GM12878 (cell line): ENCODE measurements around the gene PLPP7. TPM values are rescaled to one million over a fixed set of nuclear protein-coding genes. Genes with fewer than 3 reads are reported as not detected.

Source experiments
- PBX3 ChIP-seq: IDR thresholded peaks from 2 replicates; pipeline ENCODE4 v1.6.1; 2011; ENCODE audit warnings: mild to moderate bottlenecking, low read depth, low read length, moderate library complexity; ENCODE audit not compliant: insufficient replicate concordance
- SMARCA5 ChIP-seq: fragments of 450-650 bp; IDR thresholded peaks from 2 replicates; pipeline ENCODE4 v1.6.1; 2017; ENCODE audit warnings: mild to moderate bottlenecking
- ZNF687 ChIP-seq: fragments of 450-650 bp; IDR thresholded peaks from 2 replicates; pipeline ENCODE4 v1.6.1; 2017; ENCODE audit warnings: mild to moderate bottlenecking, moderate library complexity
- polyA plus RNA-seq, 11 experiments: library from polyadenylated mRNA; depleted of rRNA in 4 of 11; unstranded in 6 of 11; stranded (reverse) in 5 of 11; fragments of >200 nt; fragmentation: Nextera tagmentation in 4 of 11; fragmentation: Illumina TruSeq in 1 of 11; extraction: Ambion mirVana in 4 of 11; extraction: Trizol in 1 of 11; gene quantifications; 1 replicate in 1 of 11; 2 replicates in 10 of 11; pipeline versions ENCODE4 v1.2.1 to v1.2.3, GENCODE V29; 2011 to 2016; ENCODE audit warnings: inconsistent platforms in 2 of 11, missing spikeins in 2 of 11, low read depth in 1 of 11
- total RNA-seq, 4 experiments: library from RNA; depleted of rRNA in 3 of 4; stranded (reverse); fragments of >200 nt in 3 of 4; fragmentation: Illumina TruSeq in 1 of 4; extraction: Trizol in 1 of 4; gene quantifications; 2 replicates each; pipeline versions ENCODE4 v1.2.1 to v1.2.3, GENCODE V29; 2013 to 2021
- TF ChIP-seq, protein P1 (sequence below): IDR thresholded peaks from 2 replicates; pipeline ENCODE4 v1.6.1; 2011; ENCODE audit warnings: borderline replicate concordance, low read depth, mild to moderate bottlenecking, moderate library complexity, low read length; ENCODE audit not compliant: insufficient read depth, poor library complexity, severe bottlenecking
- TF ChIP-seq, protein P2 (sequence below): IDR thresholded peaks from 2 replicates; pipeline ENCODE4 v1.6.1; 2012; ENCODE audit warnings: mild to moderate bottlenecking, low read depth, low read length
- TF ChIP-seq, protein P3 (sequence below): fragments of 450-650 bp; formaldehyde crosslinking; IDR thresholded peaks from 2 replicates; pipeline ENCODE4 v1.5.0; 2022; ENCODE audit warnings: mild to moderate bottlenecking, missing genetic modification characterization
- TF ChIP-seq, protein P4 (sequence below): IDR thresholded peaks from 2 replicates; pipeline ENCODE4 v1.6.1; 2012; ENCODE audit warnings: low read depth, low read length, improper control_type of control experiment

The PLPP7 gene
- total and polyA plus RNA-seq, 10 of the 15 experiments (the other 5 are each of a cell fraction or from before 2014, with no cell fraction given) = 0.05 to 1.0 (median 0.40) TPM; not detected in 3

DNA sequence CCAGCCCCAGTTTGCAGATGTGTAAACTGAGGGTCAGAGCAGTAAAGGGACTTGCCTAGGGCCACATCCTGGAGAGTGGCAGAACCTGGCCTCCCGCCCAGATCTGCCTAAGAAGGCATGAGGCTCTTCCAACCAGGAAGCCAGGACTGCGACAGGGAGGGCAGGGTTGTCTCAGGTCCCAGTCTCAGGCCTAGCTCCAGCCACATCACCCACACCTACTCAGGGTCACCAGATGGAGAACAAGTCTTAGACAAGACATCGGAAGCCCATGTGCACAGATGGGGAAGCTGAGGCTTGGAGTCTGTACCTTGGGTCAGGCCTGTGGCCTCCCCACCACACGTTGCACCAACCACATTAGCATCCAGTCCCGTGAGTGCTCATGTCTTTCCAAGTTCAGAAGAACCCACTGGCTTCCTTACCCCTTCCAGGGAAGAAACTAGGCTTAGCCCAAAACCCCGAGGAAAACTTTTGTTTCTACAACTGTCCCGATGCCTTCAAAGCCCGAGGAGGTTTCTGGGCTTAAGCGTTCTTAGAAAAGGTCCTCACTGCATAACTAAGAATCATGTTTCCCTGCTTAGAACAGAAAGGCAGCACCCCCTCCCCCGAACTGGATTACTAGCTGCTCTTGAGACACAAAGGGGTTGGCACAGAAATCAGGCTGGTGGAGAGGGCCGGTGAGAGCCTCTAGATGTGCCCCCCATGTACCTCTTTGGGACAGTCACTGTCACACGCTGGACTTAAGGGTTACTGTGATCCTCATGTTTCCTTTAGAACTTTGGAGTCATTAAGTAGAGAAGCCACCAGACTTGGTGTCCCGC is 15.5 kb upstream of the PLPP7 start (continued):
- no peak for TF ChIP-seq PBX3
- TF ChIP-seq, protein P1, sequence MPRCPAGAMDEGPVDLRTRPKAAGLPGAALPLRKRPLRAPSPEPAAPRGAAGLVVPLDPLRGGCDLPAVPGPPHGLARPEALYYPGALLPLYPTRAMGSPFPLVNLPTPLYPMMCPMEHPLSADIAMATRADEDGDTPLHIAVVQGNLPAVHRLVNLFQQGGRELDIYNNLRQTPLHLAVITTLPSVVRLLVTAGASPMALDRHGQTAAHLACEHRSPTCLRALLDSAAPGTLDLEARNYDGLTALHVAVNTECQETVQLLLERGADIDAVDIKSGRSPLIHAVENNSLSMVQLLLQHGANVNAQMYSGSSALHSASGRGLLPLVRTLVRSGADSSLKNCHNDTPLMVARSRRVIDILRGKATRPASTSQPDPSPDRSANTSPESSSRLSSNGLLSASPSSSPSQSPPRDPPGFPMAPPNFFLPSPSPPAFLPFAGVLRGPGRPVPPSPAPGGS = no peak
- TF ChIP-seq, protein P2, sequence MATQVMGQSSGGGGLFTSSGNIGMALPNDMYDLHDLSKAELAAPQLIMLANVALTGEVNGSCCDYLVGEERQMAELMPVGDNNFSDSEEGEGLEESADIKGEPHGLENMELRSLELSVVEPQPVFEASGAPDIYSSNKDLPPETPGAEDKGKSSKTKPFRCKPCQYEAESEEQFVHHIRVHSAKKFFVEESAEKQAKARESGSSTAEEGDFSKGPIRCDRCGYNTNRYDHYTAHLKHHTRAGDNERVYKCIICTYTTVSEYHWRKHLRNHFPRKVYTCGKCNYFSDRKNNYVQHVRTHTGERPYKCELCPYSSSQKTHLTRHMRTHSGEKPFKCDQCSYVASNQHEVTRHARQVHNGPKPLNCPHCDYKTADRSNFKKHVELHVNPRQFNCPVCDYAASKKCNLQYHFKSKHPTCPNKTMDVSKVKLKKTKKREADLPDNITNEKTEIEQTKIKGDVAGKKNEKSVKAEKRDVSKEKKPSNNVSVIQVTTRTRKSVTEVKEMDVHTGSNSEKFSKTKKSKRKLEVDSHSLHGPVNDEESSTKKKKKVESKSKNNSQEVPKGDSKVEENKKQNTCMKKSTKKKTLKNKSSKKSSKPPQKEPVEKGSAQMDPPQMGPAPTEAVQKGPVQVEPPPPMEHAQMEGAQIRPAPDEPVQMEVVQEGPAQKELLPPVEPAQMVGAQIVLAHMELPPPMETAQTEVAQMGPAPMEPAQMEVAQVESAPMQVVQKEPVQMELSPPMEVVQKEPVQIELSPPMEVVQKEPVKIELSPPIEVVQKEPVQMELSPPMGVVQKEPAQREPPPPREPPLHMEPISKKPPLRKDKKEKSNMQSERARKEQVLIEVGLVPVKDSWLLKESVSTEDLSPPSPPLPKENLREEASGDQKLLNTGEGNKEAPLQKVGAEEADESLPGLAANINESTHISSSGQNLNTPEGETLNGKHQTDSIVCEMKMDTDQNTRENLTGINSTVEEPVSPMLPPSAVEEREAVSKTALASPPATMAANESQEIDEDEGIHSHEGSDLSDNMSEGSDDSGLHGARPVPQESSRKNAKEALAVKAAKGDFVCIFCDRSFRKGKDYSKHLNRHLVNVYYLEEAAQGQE = no peak
- peak; percentile 76; the same call in 1 of the 2 replicates for TF ChIP-seq SMARCA5
- peak; percentile 56; the same call in 1 of the 2 replicates for TF ChIP-seq ZNF687
- TF ChIP-seq, protein P3, sequence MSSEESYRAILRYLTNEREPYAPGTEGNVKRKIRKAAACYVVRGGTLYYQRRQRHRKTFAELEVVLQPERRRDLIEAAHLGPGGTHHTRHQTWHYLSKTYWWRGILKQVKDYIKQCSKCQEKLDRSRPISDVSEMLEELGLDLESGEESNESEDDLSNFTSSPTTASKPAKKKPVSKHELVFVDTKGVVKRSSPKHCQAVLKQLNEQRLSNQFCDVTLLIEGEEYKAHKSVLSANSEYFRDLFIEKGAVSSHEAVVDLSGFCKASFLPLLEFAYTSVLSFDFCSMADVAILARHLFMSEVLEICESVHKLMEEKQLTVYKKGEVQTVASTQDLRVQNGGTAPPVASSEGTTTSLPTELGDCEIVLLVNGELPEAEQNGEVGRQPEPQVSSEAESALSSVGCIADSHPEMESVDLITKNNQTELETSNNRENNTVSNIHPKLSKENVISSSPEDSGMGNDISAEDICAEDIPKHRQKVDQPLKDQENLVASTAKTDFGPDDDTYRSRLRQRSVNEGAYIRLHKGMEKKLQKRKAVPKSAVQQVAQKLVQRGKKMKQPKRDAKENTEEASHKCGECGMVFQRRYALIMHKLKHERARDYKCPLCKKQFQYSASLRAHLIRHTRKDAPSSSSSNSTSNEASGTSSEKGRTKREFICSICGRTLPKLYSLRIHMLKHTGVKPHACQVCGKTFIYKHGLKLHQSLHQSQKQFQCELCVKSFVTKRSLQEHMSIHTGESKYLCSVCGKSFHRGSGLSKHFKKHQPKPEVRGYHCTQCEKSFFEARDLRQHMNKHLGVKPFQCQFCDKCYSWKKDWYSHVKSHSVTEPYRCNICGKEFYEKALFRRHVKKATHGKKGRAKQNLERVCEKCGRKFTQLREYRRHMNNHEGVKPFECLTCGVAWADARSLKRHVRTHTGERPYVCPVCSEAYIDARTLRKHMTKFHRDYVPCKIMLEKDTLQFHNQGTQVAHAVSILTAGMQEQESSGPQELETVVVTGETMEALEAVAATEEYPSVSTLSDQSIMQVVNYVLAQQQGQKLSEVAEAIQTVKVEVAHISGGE (CRISPR knock-in tag) = no peak
- TF ChIP-seq, protein P4, sequence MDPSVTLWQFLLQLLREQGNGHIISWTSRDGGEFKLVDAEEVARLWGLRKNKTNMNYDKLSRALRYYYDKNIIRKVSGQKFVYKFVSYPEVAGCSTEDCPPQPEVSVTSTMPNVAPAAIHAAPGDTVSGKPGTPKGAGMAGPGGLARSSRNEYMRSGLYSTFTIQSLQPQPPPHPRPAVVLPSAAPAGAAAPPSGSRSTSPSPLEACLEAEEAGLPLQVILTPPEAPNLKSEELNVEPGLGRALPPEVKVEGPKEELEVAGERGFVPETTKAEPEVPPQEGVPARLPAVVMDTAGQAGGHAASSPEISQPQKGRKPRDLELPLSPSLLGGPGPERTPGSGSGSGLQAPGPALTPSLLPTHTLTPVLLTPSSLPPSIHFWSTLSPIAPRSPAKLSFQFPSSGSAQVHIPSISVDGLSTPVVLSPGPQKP = no peak
